ENCODE measurements around the gene SMC4.
A peak's percentile ranks its signal among the peaks of the same experiment; 100 is the strongest.

The SMC4 gene

GRCh38 chr3:160398820-160399124, 678 bp upstream of the SMC4 start:
- no peak for DNase-seq

- DNase-seq: peak; percentile 4
These were observed 716 bp downstream of the SMC4 start for GRCh38 chr3:160400030-160400701.

- DNase-seq: peak; percentile 1
These were observed 1.3 kb downstream of the SMC4 start for GRCh38 chr3:160400702-160401150.

GRCh38 chr3:160401291-160402095, 2.0 kb downstream of the SMC4 start:
- no peak for DNase-seq

GRCh38 chr3:160402221-160403027, 3.0 kb downstream of the SMC4 start:
- no peak for DNase-seq

- no peak for DNase-seq
These were observed 3.6 kb downstream of the SMC4 start for GRCh38 chr3:160403028-160403545.

- no peak for DNase-seq
These were observed 4.5 kb downstream of the SMC4 start for GRCh38 chr3:160403796-160404470.

- DNase-seq: no peak
These were observed 10.6 kb downstream of the SMC4 start for GRCh38 chr3:160409812-160410610.

GRCh38 chr3:160412477-160412876, 13.0 kb downstream of the SMC4 start:
- no peak for DNase-seq

GRCh38 chr3:160413613-160414248, 14.3 kb downstream of the SMC4 start:
- peak; percentile 59 for DNase-seq

- DNase-seq: no peak
These were observed 17.9 kb downstream of the SMC4 start for GRCh38 chr3:160417311-160417710.

- DNase-seq: no peak
These were observed 28.5 kb downstream of the SMC4 start for GRCh38 chr3:160427832-160428424.

- no peak for DNase-seq
These were observed 34.6 kb downstream of the SMC4 start for GRCh38 chr3:160434071-160434470.

- no peak for DNase-seq
These were observed 35.6 kb downstream of the SMC4 start for GRCh38 chr3:160435095-160435494.

GRCh38 chr3:160435747-160436146, 36.3 kb downstream of the SMC4 start:
- no peak for DNase-seq

GRCh38 chr3:160437083-160437455, 37.6 kb downstream of the SMC4 start:
- no peak for DNase-seq

- DNase-seq: no peak
These were observed 41.2 kb downstream of the SMC4 start for GRCh38 chr3:160440687-160441086.

- DNase-seq: no peak
These were observed 45.0 kb downstream of the SMC4 start for GRCh38 chr3:160444411-160444810.

GRCh38 chr3:160445854-160446253, 46.4 kb downstream of the SMC4 start:
- no peak for DNase-seq

GRCh38 chr3:160446522-160447056, 47.1 kb downstream of the SMC4 start:
- no peak for DNase-seq

GRCh38 chr3:160447544-160447943, 48.1 kb downstream of the SMC4 start:
- DNase-seq: no peak
